ENCODE results near the gene CNTNAP5.
"Not testable (repeated sequence)": the region's sequence is repeated elsewhere in the genome, so short reads cannot be mapped to it uniquely, and the experiment has no call there.

The CNTNAP5 gene

GRCh38 chr2:124319577-124319976 is 294.5 kb downstream of the CNTNAP5 start:
- FAIRE-seq = no peak
- DNase-seq (ENCODE audit: insufficient read length, low spot score) = no peak
- TF ChIP-seq POLR2A (IDR thresholded peaks at IDR 0.05; ENCODE audit: low read depth, low read length) = no peak

DNA sequence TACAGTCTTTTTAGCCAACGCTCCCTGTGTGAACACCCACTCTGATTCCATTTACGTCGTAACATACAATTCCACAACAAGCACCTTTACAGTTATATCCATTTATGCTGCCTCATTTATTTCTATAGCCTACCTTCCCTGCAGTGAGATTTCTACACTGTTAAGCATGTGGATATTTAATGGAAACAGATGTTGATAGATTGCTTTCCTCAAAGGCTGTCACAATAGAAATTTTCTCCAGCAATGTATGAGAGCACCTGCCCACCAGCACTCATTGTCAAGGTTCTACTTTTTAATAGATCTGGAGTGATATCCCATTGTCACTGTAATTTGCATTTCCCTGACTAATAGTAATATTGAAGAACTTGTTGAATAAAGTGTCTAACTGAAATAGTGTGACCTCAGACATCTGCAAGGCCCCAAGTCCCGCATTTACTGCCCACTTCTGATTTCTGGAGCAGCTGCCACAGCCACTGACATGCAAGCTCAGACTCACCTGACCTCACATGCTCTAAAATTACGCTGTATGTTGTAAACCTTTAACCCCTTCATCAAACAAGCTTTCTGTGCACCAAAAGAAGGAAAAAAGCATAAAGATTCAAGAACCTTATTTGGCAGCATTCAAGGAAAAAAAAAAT is 295.1 kb downstream of the CNTNAP5 start:
- TF ChIP-seq POLR2A (IDR thresholded peaks at IDR 0.05; ENCODE audit: low read depth, low read length) = no peak
- no peak for DNase-seq (ENCODE audit: insufficient read length, low spot score)
- no peak for FAIRE-seq

DNA sequence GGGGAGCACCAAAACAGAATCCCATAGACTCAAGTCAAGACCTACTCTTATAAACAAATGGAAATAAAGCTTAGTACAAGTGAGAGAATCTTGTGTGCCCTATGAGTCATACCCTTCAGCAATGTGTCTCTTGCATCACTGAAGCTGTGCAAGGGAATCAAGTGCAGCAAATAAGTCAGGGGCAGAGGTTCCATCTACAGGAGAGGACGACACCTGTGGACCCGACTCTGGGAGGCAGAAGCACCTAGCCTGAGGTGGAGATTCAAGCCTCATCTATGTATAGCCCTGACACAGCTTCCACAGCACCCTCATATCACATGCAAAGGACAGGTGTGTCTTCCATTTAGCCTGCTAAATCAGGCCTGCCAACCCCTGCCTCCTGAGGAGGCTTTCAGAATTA is 298.2 kb downstream of the CNTNAP5 start:
- TF ChIP-seq POLR2A (IDR thresholded peaks at IDR 0.05; ENCODE audit: low read depth, low read length) = no peak
- DNase-seq (ENCODE audit: insufficient read length, low spot score) (no peak), FAIRE-seq (no peak)

GRCh38 chr2:124325667-124326440 is 300.8 kb downstream of the CNTNAP5 start:
- no peak for FAIRE-seq
- no peak for DNase-seq (ENCODE audit: insufficient read length, low spot score)

DNA sequence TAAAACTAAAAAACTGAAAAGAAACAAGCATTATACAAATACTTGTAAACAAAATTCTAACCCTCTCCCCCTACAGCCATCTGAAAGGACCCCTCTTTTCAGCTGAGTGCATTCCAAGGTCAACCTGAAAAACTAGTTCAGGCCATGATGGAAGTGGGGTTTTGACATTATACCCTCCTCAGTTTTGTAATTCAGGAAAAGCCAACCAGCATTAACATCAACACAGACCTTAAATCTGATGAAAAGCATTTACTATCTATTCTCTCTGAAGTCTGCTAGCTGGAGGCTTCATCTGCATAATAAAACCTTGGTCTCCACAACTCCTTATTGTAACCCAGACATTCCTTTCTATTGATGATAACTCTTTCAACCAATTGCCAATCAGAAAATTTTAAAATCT is 302.2 kb downstream of the CNTNAP5 start:
- FAIRE-seq = no peak
- DNase-seq (ENCODE audit: insufficient read length, low spot score) = no peak
- TF ChIP-seq POLR2A (IDR thresholded peaks at IDR 0.05; ENCODE audit: low read depth, low read length) = no peak

More at GRCh38 chr2:124325667-124326440, 300.8 kb downstream of the CNTNAP5 start:
- TF ChIP-seq POLR2A (IDR thresholded peaks at IDR 0.05; ENCODE audit: low read depth, low read length) = no peak

DNA sequence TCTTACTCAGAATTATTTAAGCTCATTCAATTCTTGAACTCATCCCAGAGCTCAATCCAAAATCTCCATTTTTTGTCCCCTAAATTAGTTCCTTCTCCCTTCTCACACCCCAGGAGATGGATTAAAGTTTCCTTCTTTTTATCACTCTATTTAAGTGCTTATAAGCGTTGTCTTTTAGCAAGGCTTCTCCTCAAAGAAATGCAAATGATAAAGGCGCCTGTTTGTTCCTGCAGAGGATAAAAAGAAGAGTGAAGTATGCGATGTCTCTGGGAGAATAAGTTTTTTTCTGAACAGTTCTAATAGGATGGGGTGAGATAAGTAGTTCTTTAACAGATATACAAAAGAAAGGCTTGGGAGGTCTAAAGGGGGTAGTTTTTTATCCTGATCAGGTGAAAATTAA is 303.3 kb downstream of the CNTNAP5 start:
- FAIRE-seq (no peak), DNase-seq (ENCODE audit: insufficient read length, low spot score) (no peak)
- no peak for TF ChIP-seq POLR2A (IDR thresholded peaks at IDR 0.05; ENCODE audit: low read depth, low read length)

- DNase-seq (ENCODE audit: insufficient read length, low spot score) (no peak), FAIRE-seq (no peak)
- TF ChIP-seq POLR2A (IDR thresholded peaks at IDR 0.05; ENCODE audit: low read depth, low read length) = no peak
Observed at GRCh38 chr2:124333784-124334183, 308.7 kb downstream of the CNTNAP5 start.

- TF ChIP-seq POLR2A (IDR thresholded peaks at IDR 0.05; ENCODE audit: low read depth, low read length) = no peak
- DNase-seq (ENCODE audit: insufficient read length, low spot score) (no peak), FAIRE-seq (no peak)
Observed at GRCh38 chr2:124335058-124335457, 310.0 kb downstream of the CNTNAP5 start.

DNA sequence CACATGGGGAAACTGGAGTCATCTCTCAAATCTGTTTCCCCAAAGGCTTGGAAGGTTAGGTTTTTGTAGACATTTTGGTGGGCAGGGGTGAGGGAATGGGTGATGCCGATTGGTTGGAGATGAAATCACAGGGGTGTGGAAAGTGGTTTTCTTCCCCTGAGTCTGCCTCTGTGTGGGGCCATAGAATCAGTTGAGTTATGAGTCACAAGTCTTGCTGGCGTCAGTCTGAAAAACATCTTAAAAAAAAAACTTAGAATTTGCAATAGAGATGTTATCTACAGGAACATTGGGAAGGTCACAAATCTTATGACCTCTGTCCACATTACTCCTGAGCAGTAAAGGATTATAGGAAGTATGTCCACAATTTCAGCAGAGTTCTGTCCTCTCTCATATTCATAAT is 314.6 kb downstream of the CNTNAP5 start:
- DNase-seq (ENCODE audit: insufficient read length, low spot score) = no peak
- FAIRE-seq = no peak
- no peak for TF ChIP-seq POLR2A (IDR thresholded peaks at IDR 0.05; ENCODE audit: low read depth, low read length)

- no peak for TF ChIP-seq POLR2A (IDR thresholded peaks at IDR 0.05; ENCODE audit: low read depth, low read length)
- FAIRE-seq = no peak
- no peak for DNase-seq (ENCODE audit: insufficient read length, low spot score)
Observed at GRCh38 chr2:124343827-124344498, 318.9 kb downstream of the CNTNAP5 start.

GRCh38 chr2:124347209-124347608 is 322.1 kb downstream of the CNTNAP5 start:
- FAIRE-seq = no peak
- TF ChIP-seq POLR2A (IDR thresholded peaks at IDR 0.05; ENCODE audit: low read depth, low read length) = no peak

GRCh38 chr2:124353656-124354055 is 328.6 kb downstream of the CNTNAP5 start:
- no peak for TF ChIP-seq POLR2A (IDR thresholded peaks at IDR 0.05; ENCODE audit: low read depth, low read length)
- no peak for FAIRE-seq
- DNase-seq (ENCODE audit: insufficient read length, low spot score) = no peak

More at GRCh38 chr2:124347209-124347608, 322.1 kb downstream of the CNTNAP5 start:
- DNase-seq (ENCODE audit: insufficient read length, low spot score) = no peak

- DNase-seq (ENCODE audit: insufficient read length, low spot score) (no peak), FAIRE-seq (no peak)
- TF ChIP-seq POLR2A (IDR thresholded peaks at IDR 0.05; ENCODE audit: low read depth, low read length) = no peak
Observed at GRCh38 chr2:124354466-124354865, 329.4 kb downstream of the CNTNAP5 start.

DNA sequence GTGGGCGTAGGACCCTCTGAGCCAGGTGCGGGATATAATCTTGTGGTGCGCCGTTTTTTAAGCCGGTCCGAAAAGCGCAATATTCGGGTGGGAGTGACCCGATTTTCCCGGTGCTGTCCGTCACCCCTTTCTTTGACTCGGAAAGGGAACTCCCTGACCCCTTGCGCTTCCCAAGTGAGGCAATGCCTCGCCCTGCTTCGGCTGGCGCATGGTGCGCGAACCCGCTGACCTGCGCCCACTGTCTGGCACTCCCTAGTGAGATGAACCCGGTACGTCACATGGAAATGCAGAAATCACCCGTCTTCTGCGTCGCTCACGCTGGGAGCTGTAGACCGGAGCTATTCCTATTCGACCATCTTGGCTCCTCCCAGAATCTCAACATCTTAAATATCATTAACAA is 336.9 kb downstream of the CNTNAP5 start:
- not testable (repeated sequence) for FAIRE-seq; DNase-seq (ENCODE audit: insufficient read length, low spot score)
